ENCODE measurements around the gene PALLD. TPM values are rescaled to one million over a fixed set of nuclear protein-coding genes. Genes with fewer than 3 reads are reported as not detected.

The PALLD gene
- total and polyA plus RNA-seq, 2 donors = 441 to 760 TPM

DNA sequence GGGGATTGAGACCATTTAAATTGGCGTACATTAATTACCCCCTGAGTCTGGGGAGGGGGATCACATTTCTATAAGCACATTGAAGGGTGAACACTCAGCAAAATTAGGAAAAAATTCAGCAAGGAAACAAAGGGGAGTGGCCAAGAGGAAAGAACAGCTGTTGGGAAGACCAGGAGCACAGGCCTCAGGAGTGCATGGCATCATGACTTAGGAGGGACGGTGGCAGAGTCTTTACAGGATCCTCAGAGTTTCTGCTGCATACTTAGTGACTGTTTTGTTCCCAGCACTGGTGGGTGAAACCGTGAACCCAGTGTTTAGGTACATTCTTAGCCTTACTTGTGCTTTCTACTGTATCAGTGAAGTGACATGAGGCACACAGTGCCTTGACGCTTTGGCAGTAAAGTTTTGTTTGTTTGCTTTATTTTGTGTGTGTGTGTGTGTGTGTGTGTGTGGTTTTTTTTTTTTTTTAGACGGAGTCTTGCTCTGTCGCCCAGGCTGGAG, 391.9 kb downstream of the PALLD start:
- 83% methylated on average over 6 of the region's 6 CpGs for WGBS
- Histone ChIP-seq H3K4me1 (ENCODE audit: insufficient read depth) (no peaks in the 10 kb centered on the region), H3K4me3 (ENCODE audit: low read depth, low read length) (no peak overlapping the region), H3K27ac (ENCODE audit: low read depth) (no peak overlapping the region), H3K36me3 (ENCODE audit: insufficient read depth) (no peaks in the 10 kb centered on the region)
- no peak for DNase-seq (ENCODE audit: extremely low spot score)

GRCh38 chr4:168891086-168891485, 394.2 kb downstream of the PALLD start:
- Histone ChIP-seq H3K4me3 (ENCODE audit: low read depth, low read length) (no peak overlapping the region), H3K36me3 (ENCODE audit: insufficient read depth) (no peaks in the 10 kb centered on the region), H3K27ac (ENCODE audit: low read depth) (no peak overlapping the region), H3K4me1 (ENCODE audit: insufficient read depth) (no peaks in the 10 kb centered on the region)
- DNase-seq (ENCODE audit: extremely low spot score) = no peak
- 96% methylated on average over 2 of the region's 2 CpGs for WGBS

DNA sequence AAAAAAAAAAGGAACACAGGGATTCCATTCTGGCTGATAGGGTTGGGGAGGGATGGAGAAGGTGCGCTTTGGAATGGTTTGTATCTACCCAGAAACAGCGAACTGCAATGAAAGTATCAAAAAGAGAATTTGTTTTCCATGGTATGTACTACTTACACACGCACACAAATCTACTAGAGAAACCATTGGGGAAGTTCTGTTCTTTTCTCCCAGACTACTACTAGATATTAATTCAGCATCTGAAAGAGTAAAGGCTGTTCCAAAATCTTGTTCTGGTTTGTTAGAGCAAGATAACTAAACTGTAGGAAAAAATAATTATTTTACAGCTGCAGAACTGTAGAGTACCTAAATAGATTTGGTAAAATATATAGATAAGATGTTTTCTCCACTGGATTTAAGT, 394.8 kb downstream of the PALLD start:
- Histone ChIP-seq H3K4me3 (ENCODE audit: low read depth, low read length) (no peak overlapping the region), H3K27ac (ENCODE audit: low read depth) (no peak overlapping the region), H3K4me1 (ENCODE audit: insufficient read depth) (no peaks in the 10 kb centered on the region), H3K36me3 (ENCODE audit: insufficient read depth) (no peaks in the 10 kb centered on the region)
- 90% methylated on average over 3 of the region's 3 CpGs for WGBS
- no peak for DNase-seq (ENCODE audit: extremely low spot score)

GRCh38 chr4:168892475-168892874, 395.6 kb downstream of the PALLD start:
- no peak for DNase-seq (ENCODE audit: extremely low spot score)
- Histone ChIP-seq H3K4me3 (ENCODE audit: low read depth, low read length) (no peak overlapping the region), H3K36me3 (ENCODE audit: insufficient read depth) (no peaks in the 10 kb centered on the region), H3K4me1 (ENCODE audit: insufficient read depth) (no peaks in the 10 kb centered on the region), H3K27ac (ENCODE audit: low read depth) (no peak overlapping the region)

- no peaks in the 10 kb centered on the region for H3K4me1 ChIP-seq (ENCODE audit: insufficient read depth)
- peaks cover under 1% of the 10 kb centered on the region for H3K36me3 ChIP-seq (ENCODE audit: insufficient read depth)
- 77% methylated on average over 2 of the region's 2 CpGs for WGBS
- no peak for DNase-seq (ENCODE audit: extremely low spot score)
- H3K27ac ChIP-seq (ENCODE audit: low read depth) = no peak overlapping the region
- no peak overlapping the region for H3K4me3 ChIP-seq (ENCODE audit: low read depth, low read length)
Measured at GRCh38 chr4:168893205-168893604, 396.4 kb downstream of the PALLD start.

GRCh38 chr4:168893807-168894206, 397.0 kb downstream of the PALLD start:
- Histone ChIP-seq H3K27ac (ENCODE audit: low read depth) (no peak overlapping the region), H3K36me3 (ENCODE audit: insufficient read depth) (peaks cover 3% of the 10 kb centered on the region), H3K4me1 (ENCODE audit: insufficient read depth) (no peaks in the 10 kb centered on the region), H3K4me3 (ENCODE audit: low read depth, low read length) (no peak overlapping the region)
- 87% methylated on average over 3 of the region's 3 CpGs for WGBS
- no peak for DNase-seq (ENCODE audit: extremely low spot score)

DNA sequence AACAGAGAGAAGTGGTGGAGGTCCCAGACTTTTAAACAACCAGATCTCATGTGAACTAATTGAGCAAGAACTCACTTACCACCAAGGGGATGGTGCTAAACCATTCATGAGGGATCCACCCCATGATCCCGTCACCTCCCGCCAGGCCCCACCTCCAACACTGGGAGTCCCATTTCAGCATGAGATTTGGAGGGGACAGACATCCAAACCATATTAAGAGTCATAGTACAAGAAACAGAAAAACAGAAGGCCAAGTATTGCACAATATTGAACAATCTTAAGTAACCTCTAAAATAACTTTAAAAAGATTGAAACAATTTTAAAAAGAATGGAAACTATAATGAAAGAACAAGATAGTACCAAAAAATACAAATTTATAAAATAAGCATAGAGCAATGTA, 403.2 kb downstream of the PALLD start:
- H3K4me1 ChIP-seq (ENCODE audit: insufficient read depth) = no peaks in the 10 kb centered on the region
- H3K27ac ChIP-seq (ENCODE audit: low read depth) = no peak overlapping the region
- H3K36me3 ChIP-seq (ENCODE audit: insufficient read depth) = peaks cover 3% of the 10 kb centered on the region
- 78% methylated on average over 2 of the region's 2 CpGs for WGBS
- H3K4me3 ChIP-seq (ENCODE audit: low read depth, low read length) = no peak overlapping the region
- no peak for DNase-seq (ENCODE audit: extremely low spot score)

- DNase-seq (ENCODE audit: extremely low spot score) = no peak
- H3K4me1 ChIP-seq (ENCODE audit: insufficient read depth) = no peaks in the 10 kb centered on the region
- H3K27ac ChIP-seq (ENCODE audit: low read depth) = peak overlapping the region; percentile 49
- H3K36me3 ChIP-seq (ENCODE audit: insufficient read depth) = no peaks in the 10 kb centered on the region
- no peak overlapping the region for H3K4me3 ChIP-seq (ENCODE audit: low read depth, low read length)
- WGBS = 45% methylated on average over 2 of the region's 2 CpGs
Measured at GRCh38 chr4:168907119-168907698, 410.4 kb downstream of the PALLD start.

- DNase-seq (ENCODE audit: extremely low spot score) = no peak
- 38% methylated on average over 1 of the region's 1 CpG for WGBS
- H3K36me3 ChIP-seq (ENCODE audit: insufficient read depth) = no peaks in the 10 kb centered on the region
- no peak overlapping the region for H3K4me3 ChIP-seq (ENCODE audit: low read depth, low read length)
- H3K4me1 ChIP-seq (ENCODE audit: insufficient read depth) = no peaks in the 10 kb centered on the region
- no peak overlapping the region for H3K27ac ChIP-seq (ENCODE audit: low read depth)
Measured at GRCh38 chr4:168908093-168908492, 411.2 kb downstream of the PALLD start.

DNA sequence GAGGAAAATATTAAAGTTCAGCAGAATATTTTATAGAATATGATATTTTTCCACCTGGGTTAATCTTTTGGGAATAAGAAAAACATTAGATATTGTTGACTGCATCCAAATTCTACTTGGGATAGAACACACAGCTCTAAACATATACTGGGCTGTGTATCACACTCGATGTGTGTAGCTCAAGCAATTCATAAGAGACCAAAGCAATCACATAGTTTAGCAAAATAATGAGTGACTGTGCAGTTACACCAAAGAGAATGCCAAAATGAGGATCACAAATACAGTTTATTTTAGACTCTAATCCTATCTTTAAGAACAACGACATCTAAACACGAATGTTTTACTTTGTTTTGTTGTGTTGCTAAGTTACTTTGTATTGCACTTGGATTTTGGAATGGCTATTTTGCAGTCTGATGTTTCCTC, 412.0 kb downstream of the PALLD start:
- no peaks in the 10 kb centered on the region for H3K4me1 ChIP-seq (ENCODE audit: insufficient read depth)
- no peak overlapping the region for H3K4me3 ChIP-seq (ENCODE audit: low read depth, low read length)
- no peak overlapping the region for H3K27ac ChIP-seq (ENCODE audit: low read depth)
- no peak for DNase-seq (ENCODE audit: extremely low spot score)
- WGBS = 17% methylated on average over 3 of the region's 3 CpGs
- H3K36me3 ChIP-seq (ENCODE audit: insufficient read depth) = no peaks in the 10 kb centered on the region

DNA sequence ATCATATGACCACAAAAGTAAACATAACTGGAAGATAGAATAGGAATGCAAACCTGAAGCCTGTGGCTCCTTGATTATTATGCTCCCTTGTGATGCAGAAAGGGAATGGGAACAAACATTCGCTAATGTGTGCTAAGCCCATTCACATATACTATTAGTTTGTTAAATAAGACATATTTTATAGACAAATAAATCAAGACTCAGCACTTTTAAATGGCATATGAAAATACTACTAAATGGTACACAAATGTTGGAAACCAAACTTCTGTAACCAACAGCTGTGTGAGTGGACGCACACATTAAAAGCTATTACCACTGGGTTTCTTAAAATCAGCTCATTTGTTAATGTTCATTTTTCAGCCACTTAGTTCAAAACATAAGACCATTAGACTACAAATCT, 417.2 kb downstream of the PALLD start:
- no peak overlapping the region for H3K27ac ChIP-seq (ENCODE audit: low read depth)
- H3K4me3 ChIP-seq (ENCODE audit: low read depth, low read length) = no peak overlapping the region
- no peaks in the 10 kb centered on the region for H3K36me3 ChIP-seq (ENCODE audit: insufficient read depth)
- no peak for DNase-seq (ENCODE audit: extremely low spot score)
- no peaks in the 10 kb centered on the region for H3K4me1 ChIP-seq (ENCODE audit: insufficient read depth)
- 90% methylated on average over 2 of the region's 2 CpGs for WGBS

DNA sequence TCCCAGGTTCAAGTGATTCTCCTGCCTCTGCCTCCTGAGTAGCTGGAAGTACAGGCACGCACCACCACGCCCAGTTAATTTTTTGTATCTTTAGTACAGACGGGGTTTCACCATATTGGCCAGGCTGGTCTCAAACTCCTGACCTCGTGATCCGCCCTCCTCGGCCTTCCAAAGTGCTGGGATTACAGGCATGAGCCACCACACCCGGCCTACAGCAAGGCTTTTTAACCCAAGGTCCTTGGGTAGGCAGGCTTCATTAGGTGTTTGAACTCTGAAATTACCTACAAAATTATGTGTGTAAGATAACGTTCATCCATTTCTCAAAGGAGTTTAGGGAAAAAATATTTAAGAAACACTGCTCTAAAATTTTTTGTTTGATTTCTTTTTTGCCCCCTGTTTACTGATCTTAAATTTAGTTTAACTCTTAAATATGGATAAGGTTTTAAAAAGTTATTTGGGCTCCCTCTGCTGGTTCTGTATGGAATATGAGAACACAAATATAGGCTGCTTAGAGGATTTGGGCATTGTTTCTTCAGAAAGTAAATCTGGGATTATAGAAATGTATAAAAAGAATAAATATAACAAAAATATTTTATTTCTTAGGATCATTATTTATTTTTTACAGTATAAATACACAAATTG, 420.4 kb downstream of the PALLD start:
- peak; percentile 33 for DNase-seq (ENCODE audit: extremely low spot score)
- H3K4me3 ChIP-seq (ENCODE audit: low read depth, low read length) = no peak overlapping the region
- H3K27ac ChIP-seq (ENCODE audit: low read depth) = no peak overlapping the region
- no peaks in the 10 kb centered on the region for H3K36me3 ChIP-seq (ENCODE audit: insufficient read depth)
- no peaks in the 10 kb centered on the region for H3K4me1 ChIP-seq (ENCODE audit: insufficient read depth)
- 45% methylated on average over 8 of the region's 8 CpGs for WGBS

GRCh38 chr4:168919706-168920324, 423.0 kb downstream of the PALLD start:
- DNase-seq (ENCODE audit: extremely low spot score) = no peak
- Histone ChIP-seq H3K4me3 (ENCODE audit: low read depth, low read length) (no peak overlapping the region), H3K4me1 (ENCODE audit: insufficient read depth) (no peaks in the 10 kb centered on the region), H3K27ac (ENCODE audit: low read depth) (no peak overlapping the region), H3K36me3 (ENCODE audit: insufficient read depth) (peaks cover 3% of the 10 kb centered on the region)
- WGBS = 63% methylated on average over 4 of the region's 4 CpGs

DNA sequence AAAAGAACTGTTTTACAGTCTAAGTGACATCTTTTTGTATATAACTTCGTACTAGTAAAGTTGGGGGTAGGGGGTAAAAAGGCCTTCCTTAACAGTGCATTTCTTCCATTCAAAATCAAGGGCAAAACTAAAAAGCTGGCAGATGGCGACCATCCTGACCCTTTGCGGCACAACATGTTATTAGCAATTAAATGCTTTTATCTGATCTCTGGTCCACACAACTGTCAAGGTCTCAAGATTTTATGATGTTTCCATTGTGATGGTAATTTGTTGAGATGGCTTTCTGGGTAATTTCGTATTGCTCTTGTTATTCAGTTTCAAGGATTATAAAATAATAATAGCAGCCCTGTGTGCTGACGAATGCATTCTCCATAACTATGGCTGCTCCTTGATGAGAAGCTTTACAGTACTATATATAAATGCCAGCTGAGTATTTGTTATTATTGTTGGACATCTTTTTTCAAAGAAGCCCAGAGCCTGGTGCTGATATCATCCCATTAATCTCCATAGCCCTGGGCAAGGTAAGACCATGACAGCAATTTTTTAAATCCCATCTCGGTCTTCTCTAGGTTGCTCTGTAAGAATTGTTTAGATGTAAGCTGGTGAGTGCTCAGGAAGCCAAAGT, 423.7 kb downstream of the PALLD start:
- Histone ChIP-seq H3K36me3 (ENCODE audit: insufficient read depth) (peaks cover 4% of the 10 kb centered on the region), H3K4me3 (ENCODE audit: low read depth, low read length) (no peak overlapping the region), H3K27ac (ENCODE audit: low read depth) (no peak overlapping the region), H3K4me1 (ENCODE audit: insufficient read depth) (no peaks in the 10 kb centered on the region)
- WGBS = 59% methylated on average over 6 of the region's 6 CpGs
- no peak for DNase-seq (ENCODE audit: extremely low spot score)

Data from urinary bladder (tissue), 4 donors.